ENCODE results near the gene SOX30. TPM values are rescaled to one million over a fixed set of nuclear protein-coding genes. Genes with fewer than 3 reads are reported as not detected.

The SOX30 gene
- total RNA-seq, 1 experiment from 2014 or later, result not detected

DNA sequence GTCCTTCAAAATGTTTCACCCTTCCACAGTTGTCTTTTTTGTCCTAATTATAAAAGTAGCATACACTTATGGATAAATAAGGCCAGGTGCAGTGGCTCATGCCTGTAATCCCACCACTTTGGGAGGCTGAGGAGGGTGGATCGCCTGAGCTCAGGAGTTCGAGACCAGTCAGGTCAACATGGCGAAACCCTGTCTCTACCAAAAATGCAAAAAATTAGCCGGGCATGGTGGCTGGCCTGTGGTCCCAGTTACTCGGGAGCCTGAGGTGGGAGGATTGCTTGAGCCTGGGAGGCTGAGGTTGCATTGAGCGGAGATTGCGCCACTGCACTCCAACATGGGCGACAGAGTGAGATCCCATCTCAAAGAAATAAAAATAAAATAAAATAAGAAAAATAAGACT is 20.7 kb upstream of the SOX30 start:
- H3K4me3 Mint-ChIP-seq (ENCODE audit: unreplicated experiment), result no peak overlapping the region
- no peaks in the 10 kb centered on the region for H3K36me3 Mint-ChIP-seq (ENCODE audit: insufficient read depth, unreplicated experiment)
- intact Hi-C loops (cut with micrococcal nuclease), result no loop called here
- peaks cover 8% of the 10 kb centered on the region for H3K9me3 Mint-ChIP-seq (ENCODE audit: unreplicated experiment)
- no peak for DNase-seq (ENCODE audit: unreplicated experiment)
- H3K27me3 Mint-ChIP-seq (ENCODE audit: insufficient read depth, unreplicated experiment), result peaks cover 29% of the 10 kb centered on the region
- TF ChIP-seq, protein P1, sequence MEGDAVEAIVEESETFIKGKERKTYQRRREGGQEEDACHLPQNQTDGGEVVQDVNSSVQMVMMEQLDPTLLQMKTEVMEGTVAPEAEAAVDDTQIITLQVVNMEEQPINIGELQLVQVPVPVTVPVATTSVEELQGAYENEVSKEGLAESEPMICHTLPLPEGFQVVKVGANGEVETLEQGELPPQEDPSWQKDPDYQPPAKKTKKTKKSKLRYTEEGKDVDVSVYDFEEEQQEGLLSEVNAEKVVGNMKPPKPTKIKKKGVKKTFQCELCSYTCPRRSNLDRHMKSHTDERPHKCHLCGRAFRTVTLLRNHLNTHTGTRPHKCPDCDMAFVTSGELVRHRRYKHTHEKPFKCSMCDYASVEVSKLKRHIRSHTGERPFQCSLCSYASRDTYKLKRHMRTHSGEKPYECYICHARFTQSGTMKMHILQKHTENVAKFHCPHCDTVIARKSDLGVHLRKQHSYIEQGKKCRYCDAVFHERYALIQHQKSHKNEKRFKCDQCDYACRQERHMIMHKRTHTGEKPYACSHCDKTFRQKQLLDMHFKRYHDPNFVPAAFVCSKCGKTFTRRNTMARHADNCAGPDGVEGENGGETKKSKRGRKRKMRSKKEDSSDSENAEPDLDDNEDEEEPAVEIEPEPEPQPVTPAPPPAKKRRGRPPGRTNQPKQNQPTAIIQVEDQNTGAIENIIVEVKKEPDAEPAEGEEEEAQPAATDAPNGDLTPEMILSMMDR (IDR thresholded peaks at IDR 0.05; ENCODE audit: unreplicated experiment), result no peak
- ChIA-PET POLR2A (no interaction called here), CTCF (no interaction called here)
- H3K4me1 Mint-ChIP-seq (ENCODE audit: insufficient read depth, unreplicated experiment), result peaks cover 9% of the 10 kb centered on the region
- BruUV-seq (replicated peaks), result no TSS peak
- no peak overlapping the region for H3K27ac Mint-ChIP-seq (ENCODE audit: low read depth, unreplicated experiment)

- intact Hi-C loops (cut with micrococcal nuclease), result no loop called here
- CTCF ChIA-PET, result interaction anchor here (0.6 kb wide), 2 partner anchors 16 to 102 kb away, joined by 4 read pairs; no protein-coding TSS in a partner anchor
- H3K27ac Mint-ChIP-seq (ENCODE audit: low read depth, unreplicated experiment), result peak overlapping the region; percentile 49
- H3K9me3 Mint-ChIP-seq (ENCODE audit: unreplicated experiment), result peaks cover 8% of the 10 kb centered on the region
- DNase-seq (ENCODE audit: unreplicated experiment), result no peak
- peak overlapping the region; percentile 59 for H3K4me3 Mint-ChIP-seq (ENCODE audit: unreplicated experiment)
- peaks cover 9% of the 10 kb centered on the region for H3K4me1 Mint-ChIP-seq (ENCODE audit: insufficient read depth, unreplicated experiment)
- H3K36me3 Mint-ChIP-seq (ENCODE audit: insufficient read depth, unreplicated experiment), result peaks cover 1% of the 10 kb centered on the region
- TF ChIP-seq, protein P1 (IDR thresholded peaks at IDR 0.05; ENCODE audit: unreplicated experiment), result no peak
- POLR2A ChIA-PET, result no interaction called here
- BruUV-seq (replicated peaks), result no TSS peak
- H3K27me3 Mint-ChIP-seq (ENCODE audit: insufficient read depth, unreplicated experiment), result peaks cover 29% of the 10 kb centered on the region
Measured at GRCh38 chr5:157671592-157672330, 19.5 kb upstream of the SOX30 start.

GRCh38 chr5:157670662-157671591 is 18.7 kb upstream of the SOX30 start, which contains the start of gene C5orf52:
C5orf52 (plus strand) TSS chr5:157671533; CDS start chr5:157671615, 82 bp downstream.
- H3K4me3 Mint-ChIP-seq (ENCODE audit: unreplicated experiment), result peak within 1 kb of the TSS; percentile 59
- no TSS peak for BruUV-seq (replicated peaks)
- peaks cover 10% of the 10 kb centered on the region for H3K4me1 Mint-ChIP-seq (ENCODE audit: insufficient read depth, unreplicated experiment)
- TF ChIP-seq, protein P1 (IDR thresholded peaks at IDR 0.05; ENCODE audit: unreplicated experiment), result no peak
- peaks cover 8% of the 10 kb centered on the region for H3K9me3 Mint-ChIP-seq (ENCODE audit: unreplicated experiment)
- CTCF ChIA-PET, result interaction anchor here (0.6 to 3.0 kb wide), 6 partner anchors 17 to 343 kb away, joined by 3 to 16 read pairs (median 4); no protein-coding TSS in a partner anchor
- POLR2A ChIA-PET, result interaction anchor here (0.7 kb wide), 1 partner anchor 38 kb away, joined by 3 read pairs; no protein-coding TSS in a partner anchor
- H3K36me3 Mint-ChIP-seq (ENCODE audit: insufficient read depth, unreplicated experiment), result peaks cover 4% of the 10 kb centered on the region
- H3K27me3 Mint-ChIP-seq (ENCODE audit: insufficient read depth, unreplicated experiment), result peaks cover 29% of the 10 kb centered on the region
- intact Hi-C loops (cut with micrococcal nuclease), result no loop called here
- peak within 1 kb of the TSS; percentile 49 for H3K27ac Mint-ChIP-seq (ENCODE audit: low read depth, unreplicated experiment)
- no peak for DNase-seq (ENCODE audit: unreplicated experiment)

DNA sequence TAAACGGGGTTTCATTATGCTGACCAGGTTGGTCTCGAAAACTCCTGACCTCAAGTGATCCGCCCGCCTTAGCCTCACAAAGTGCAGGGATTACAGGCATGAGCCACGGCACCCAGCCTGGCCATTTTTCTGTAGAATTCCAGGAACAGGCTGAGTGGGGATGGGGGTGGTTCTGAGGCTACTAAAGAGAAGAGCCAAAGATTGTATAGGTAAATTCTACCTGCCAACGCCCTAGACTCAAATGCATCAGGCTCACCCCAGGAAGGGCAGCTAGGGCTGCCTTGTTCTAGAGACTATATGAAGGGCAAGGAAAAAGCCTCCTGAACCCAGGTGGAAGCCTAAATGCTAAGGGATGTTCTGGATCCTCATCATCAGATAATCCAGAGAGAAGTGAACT is 17.5 kb upstream of the SOX30 start:
- Mint-ChIP-seq H3K27me3 (ENCODE audit: insufficient read depth, unreplicated experiment) (peaks cover 29% of the 10 kb centered on the region), H3K4me3 (ENCODE audit: unreplicated experiment) (no peak overlapping the region), H3K4me1 (ENCODE audit: insufficient read depth, unreplicated experiment) (peaks cover 14% of the 10 kb centered on the region), H3K36me3 (ENCODE audit: insufficient read depth, unreplicated experiment) (peaks cover 4% of the 10 kb centered on the region), H3K9me3 (ENCODE audit: unreplicated experiment) (peaks cover 8% of the 10 kb centered on the region), H3K27ac (ENCODE audit: low read depth, unreplicated experiment) (no peak overlapping the region)
- DNase-seq (ENCODE audit: unreplicated experiment), result no peak
- ChIA-PET CTCF (interaction anchor here (0.6 to 3.0 kb wide), 7 partner anchors 14 to 342 kb away, joined by 3 to 16 read pairs (median 4); no protein-coding TSS in a partner anchor), POLR2A (no interaction called here)
- intact Hi-C loops (cut with micrococcal nuclease), result loop anchor here (1.0 to 10.0 kb wide), 3 partner anchors 49 to 95 kb away; partner anchors contain the start of genes ADAM19 and LSM11
- no TSS peak for BruUV-seq (replicated peaks)
- TF ChIP-seq, protein P1 (IDR thresholded peaks at IDR 0.05; ENCODE audit: unreplicated experiment), result no peak

Measured in MCF 10A (cell line).